HUES48 (cell line): Measurements from ENCODE around the gene OTUD3.
A peak's percentile ranks its signal among the peaks of the same experiment; 100 is the strongest.

Experiments
- H3K27ac ChIP-seq: one replicate; pipeline ENCODE4 v1.7.0; 2013; ENCODE audit warnings: low read depth, low read length, inconsistent platforms
- H3K27me3 ChIP-seq: 2 replicates; pipeline ENCODE4 v1.6.1; 2013; ENCODE audit warnings: mild to moderate bottlenecking, low read length; ENCODE audit not compliant: control insufficient read depth, insufficient read depth
- H3K36me3 ChIP-seq: 2 replicates; pipeline ENCODE4 v1.6.1; 2013; ENCODE audit warnings: low read length; ENCODE audit not compliant: control insufficient read depth, insufficient read depth
- H3K4me1 ChIP-seq: 2 replicates; pipeline ENCODE4 v1.6.1; 2013; ENCODE audit warnings: mild to moderate bottlenecking, low read length; ENCODE audit not compliant: control insufficient read depth, insufficient read depth
- H3K4me3 ChIP-seq: 2 replicates; pipeline ENCODE4 v1.5.1; 2013; ENCODE audit warnings: mild to moderate bottlenecking, low read depth, low read length
- H3K9ac ChIP-seq: 2 replicates; pipeline ENCODE4 v1.6.1; 2013; ENCODE audit warnings: mild to moderate bottlenecking, low read depth, low read length, moderate library complexity
- H3K9me3 ChIP-seq: 2 replicates; pipeline ENCODE4 v1.6.1; 2013; ENCODE audit warnings: low read length; ENCODE audit not compliant: control insufficient read depth, insufficient read depth

OTUD3 gene

GRCh38 chr1:19852036-19852435, 30.2 kb upstream of the OTUD3 start:
- no peaks in the 10 kb centered on the region for H3K27me3 ChIP-seq
- H3K4me1 ChIP-seq: no peaks in the 10 kb centered on the region
- no peaks in the 10 kb centered on the region for H3K9me3 ChIP-seq
- no peak overlapping the region for H3K4me3 ChIP-seq
- no peak overlapping the region for H3K9ac ChIP-seq
- no peak overlapping the region for H3K27ac ChIP-seq
- no peaks in the 10 kb centered on the region for H3K36me3 ChIP-seq

- no peaks in the 10 kb centered on the region for H3K27me3 ChIP-seq
- no peaks in the 10 kb centered on the region for H3K9me3 ChIP-seq
- H3K27ac ChIP-seq: no peak overlapping the region
- no peak overlapping the region for H3K4me3 ChIP-seq
- no peak overlapping the region for H3K9ac ChIP-seq
- no peaks in the 10 kb centered on the region for H3K36me3 ChIP-seq
- no peaks in the 10 kb centered on the region for H3K4me1 ChIP-seq
Measured at GRCh38 chr1:19854866-19855265, 27.3 kb upstream of the OTUD3 start.

GRCh38 chr1:19858893-19859292, 23.3 kb upstream of the OTUD3 start:
- Histone ChIP-seq H3K27ac (no peak overlapping the region), H3K4me1 (no peaks in the 10 kb centered on the region), H3K27me3 (no peaks in the 10 kb centered on the region), H3K9me3 (no peaks in the 10 kb centered on the region), H3K9ac (no peak overlapping the region), H3K36me3 (no peaks in the 10 kb centered on the region), H3K4me3 (no peak overlapping the region)

GRCh38 chr1:19859876-19860275, 22.3 kb upstream of the OTUD3 start:
- H3K36me3 ChIP-seq: no peaks in the 10 kb centered on the region

GRCh38 chr1:19860418-19860817, 21.8 kb upstream of the OTUD3 start:
- Histone ChIP-seq H3K4me1 (no peaks in the 10 kb centered on the region), H3K27ac (no peak overlapping the region), H3K36me3 (no peaks in the 10 kb centered on the region), H3K4me3 (no peak overlapping the region), H3K9me3 (no peaks in the 10 kb centered on the region), H3K9ac (no peak overlapping the region), H3K27me3 (no peaks in the 10 kb centered on the region)

More at GRCh38 chr1:19859876-19860275, 22.3 kb upstream of the OTUD3 start:
- Histone ChIP-seq H3K27me3 (no peaks in the 10 kb centered on the region), H3K4me1 (no peaks in the 10 kb centered on the region), H3K9me3 (no peaks in the 10 kb centered on the region), H3K4me3 (no peak overlapping the region), H3K9ac (no peak overlapping the region), H3K27ac (no peak overlapping the region)

- Histone ChIP-seq H3K9ac (no peak overlapping the region), H3K4me1 (no peaks in the 10 kb centered on the region), H3K36me3 (no peaks in the 10 kb centered on the region), H3K27ac (peak overlapping the region; percentile 20), H3K9me3 (no peaks in the 10 kb centered on the region), H3K27me3 (no peaks in the 10 kb centered on the region), H3K4me3 (no peak overlapping the region)
Measured at GRCh38 chr1:19861034-19861433, 21.2 kb upstream of the OTUD3 start.

GRCh38 chr1:19861842-19862530, 20.2 kb upstream of the OTUD3 start:
- no peaks in the 10 kb centered on the region for H3K27me3 ChIP-seq
- H3K9me3 ChIP-seq: no peaks in the 10 kb centered on the region
- H3K36me3 ChIP-seq: no peaks in the 10 kb centered on the region
- no peak overlapping the region for H3K4me3 ChIP-seq
- no peaks in the 10 kb centered on the region for H3K4me1 ChIP-seq
- no peak overlapping the region for H3K9ac ChIP-seq
- no peak overlapping the region for H3K27ac ChIP-seq

- Histone ChIP-seq H3K9ac (no peak overlapping the region), H3K27ac (no peak overlapping the region), H3K27me3 (no peaks in the 10 kb centered on the region), H3K36me3 (no peaks in the 10 kb centered on the region), H3K4me3 (no peak overlapping the region), H3K9me3 (no peaks in the 10 kb centered on the region), H3K4me1 (no peaks in the 10 kb centered on the region)
Measured at GRCh38 chr1:19862944-19863343, 19.3 kb upstream of the OTUD3 start.

- no peaks in the 10 kb centered on the region for H3K27me3 ChIP-seq
- H3K4me3 ChIP-seq: no peak overlapping the region
- no peaks in the 10 kb centered on the region for H3K9me3 ChIP-seq
- no peaks in the 10 kb centered on the region for H3K36me3 ChIP-seq
- no peaks in the 10 kb centered on the region for H3K4me1 ChIP-seq
- no peak overlapping the region for H3K9ac ChIP-seq
- no peak overlapping the region for H3K27ac ChIP-seq
Measured at GRCh38 chr1:19864570-19865160, 17.5 kb upstream of the OTUD3 start.

GRCh38 chr1:19866029-19866428, 16.2 kb upstream of the OTUD3 start:
- H3K9ac ChIP-seq: no peak overlapping the region
- no peaks in the 10 kb centered on the region for H3K27me3 ChIP-seq
- no peak overlapping the region for H3K27ac ChIP-seq
- no peak overlapping the region for H3K4me3 ChIP-seq
- H3K4me1 ChIP-seq: no peaks in the 10 kb centered on the region
- no peaks in the 10 kb centered on the region for H3K36me3 ChIP-seq
- no peaks in the 10 kb centered on the region for H3K9me3 ChIP-seq

GRCh38 chr1:19866758-19867157, 15.4 kb upstream of the OTUD3 start:
- H3K4me3 ChIP-seq: no peak overlapping the region
- H3K27ac ChIP-seq: no peak overlapping the region
- H3K9me3 ChIP-seq: no peaks in the 10 kb centered on the region
- H3K4me1 ChIP-seq: no peaks in the 10 kb centered on the region
- no peaks in the 10 kb centered on the region for H3K27me3 ChIP-seq
- H3K36me3 ChIP-seq: no peaks in the 10 kb centered on the region
- no peak overlapping the region for H3K9ac ChIP-seq
